WTC11 (cell line): Measurements from ENCODE around the gene PSMD14. TPM values are rescaled to one million over a fixed set of nuclear protein-coding genes. Genes with fewer than 3 reads are reported as not detected.

Experiments used
- ATAC-seq: fragments of 200-7000 bp; cut with Tn5 transposase; 2 replicates; pipeline ENCODE4 v1.10.0; 2021; ENCODE audit warnings: mild to moderate bottlenecking, moderate library complexity
- CTCF ChIA-PET: fragments of 300-600 bp; sonication (Branson Sonifier 250); formaldehyde crosslinking; loops from one replicate; lab custom pipeline; 2021; ENCODE audit warnings: antibody characterized with exemption; lab: Charles Lee
- POLR2A ChIA-PET: fragments of 350-600 bp; sonication (Branson Sonifier 250); formaldehyde crosslinking; loops from one replicate; lab custom pipeline; 2021; ENCODE audit warnings: antibody characterized with exemption; lab: Charles Lee
- DNase-seq: peaks from one replicate; pipeline ENCODE4 v3.0.0; 2021; ENCODE audit warnings: low spot score
- H3K27ac Mint-ChIP-seq: 2 replicates; pipeline ENCODE4 v1.8.0; 2021; ENCODE audit warnings: mixed read lengths
- H3K27me3 Mint-ChIP-seq: 2 replicates; pipeline ENCODE4 v1.8.0; 2021; ENCODE audit warnings: low read depth, mild to moderate bottlenecking, moderate library complexity, mixed read lengths
- H3K36me3 Mint-ChIP-seq: 2 replicates; pipeline ENCODE4 v1.8.0; 2021; ENCODE audit warnings: mixed read lengths
- H3K4me1 Mint-ChIP-seq: 2 replicates; pipeline ENCODE4 v1.8.0; 2022; ENCODE audit warnings: mixed read lengths
- H3K4me3 Mint-ChIP-seq: 2 replicates; pipeline ENCODE4 v1.8.0; 2021; ENCODE audit warnings: mild to moderate bottlenecking, moderate library complexity, mixed read lengths
- H3K9me3 Mint-ChIP-seq: 2 replicates; pipeline ENCODE4 v1.8.0; 2021; ENCODE audit warnings: mixed read lengths
- ATF1 ChIP-seq: sonication (generic); formaldehyde crosslinking; IDR thresholded peaks from 2 replicates; pipeline ENCODE4 v1.8.1; 2023; ENCODE audit warnings: mild to moderate bottlenecking, moderate library complexity, missing genetic modification reagents
- ATF6 ChIP-seq: sonication (generic); formaldehyde crosslinking; IDR thresholded peaks from 2 replicates; pipeline ENCODE4 v1.8.1; 2023; ENCODE audit warnings: mild to moderate bottlenecking, missing genetic modification reagents
- CREM ChIP-seq: sonication (generic); formaldehyde crosslinking; IDR thresholded peaks from 2 replicates; pipeline ENCODE4 v1.8.1; 2022; ENCODE audit warnings: mild to moderate bottlenecking, missing genetic modification reagents, moderate library complexity
- E2F1 ChIP-seq: sonication (generic); formaldehyde crosslinking; IDR thresholded peaks from 2 replicates; pipeline ENCODE4 v1.8.0; 2022; ENCODE audit warnings: mild to moderate bottlenecking, missing genetic modification reagents
- ELF4 ChIP-seq: sonication (generic); formaldehyde crosslinking; IDR thresholded peaks from 2 replicates; pipeline ENCODE4 v1.8.1; 2022; ENCODE audit warnings: low read depth, mild to moderate bottlenecking, moderate library complexity, missing genetic modification reagents
- GRHL2 ChIP-seq: fragments of 250-450 bp; sonication (Bioruptor Pico); IDR thresholded peaks from 2 replicates; pipeline ENCODE4 v1.8.0; 2022; ENCODE audit warnings: mild to moderate bottlenecking, moderate library complexity; ENCODE audit not compliant: insufficient replicate concordance, severe bottlenecking
- HMGXB4 ChIP-seq: sonication (generic); formaldehyde crosslinking; IDR thresholded peaks from 2 replicates; pipeline ENCODE4 v1.8.1; 2023; ENCODE audit warnings: mild to moderate bottlenecking, moderate library complexity, missing genetic modification reagents
- JAZF1 ChIP-seq: fragments of 250-450 bp; sonication (Bioruptor Pico); IDR thresholded peaks from 2 replicates; pipeline ENCODE4 v1.9.0; 2021; ENCODE audit warnings: moderate library complexity, mild to moderate bottlenecking, inconsistent platforms
- MLX ChIP-seq: sonication (generic); formaldehyde crosslinking; IDR thresholded peaks from 2 replicates; pipeline ENCODE4 v1.8.1; 2023; ENCODE audit warnings: mild to moderate bottlenecking, missing genetic modification reagents, moderate library complexity
- PRRX2 ChIP-seq: fragments of 250-450 bp; sonication (Bioruptor Pico); IDR thresholded peaks from 2 replicates; pipeline ENCODE4 v1.8.0; 2021; ENCODE audit warnings: mild to moderate bottlenecking
- SMAD4 ChIP-seq: sonication (generic); formaldehyde crosslinking; IDR thresholded peaks from 2 replicates; pipeline ENCODE4 v1.8.0; 2022; ENCODE audit warnings: mild to moderate bottlenecking, missing genetic modification reagents
- STAT6 ChIP-seq: sonication (generic); formaldehyde crosslinking; conservative IDR thresholded peaks from 2 replicates; pipeline ENCODE4 v1.8.1; 2023; ENCODE audit warnings: mild to moderate bottlenecking, low read depth, missing genetic modification reagents, moderate library complexity
- TCF7 ChIP-seq: sonication (generic); formaldehyde crosslinking; IDR thresholded peaks from 2 replicates; pipeline ENCODE4 v1.8.0; 2022; ENCODE audit warnings: mild to moderate bottlenecking, low read depth, missing genetic modification reagents, moderate library complexity
- ZBTB21 ChIP-seq: sonication (generic); formaldehyde crosslinking; IDR thresholded peaks from 2 replicates; pipeline ENCODE4 v1.8.1; 2023; ENCODE audit warnings: mild to moderate bottlenecking, missing genetic modification reagents, borderline replicate concordance
- ZNF396 ChIP-seq: fragments of 250-450 bp; sonication (Bioruptor Pico); IDR thresholded peaks from 2 replicates; pipeline ENCODE4 v1.8.0; 2021; ENCODE audit warnings: mild to moderate bottlenecking, moderate library complexity, borderline replicate concordance
- ZNF416 ChIP-seq: fragments of 250-450 bp; sonication (Bioruptor Pico); IDR thresholded peaks from 2 replicates; pipeline ENCODE4 v1.9.0; 2021; ENCODE audit warnings: mild to moderate bottlenecking, inconsistent platforms
- ZNF512 ChIP-seq: sonication (generic); formaldehyde crosslinking; IDR thresholded peaks from 2 replicates; pipeline ENCODE4 v1.8.1; 2022; ENCODE audit warnings: missing genetic modification reagents, borderline replicate concordance
- ZNF532 ChIP-seq: fragments of 250-450 bp; sonication (Bioruptor Pico); IDR thresholded peaks from 2 replicates; pipeline ENCODE4 v1.9.0; 2021; ENCODE audit warnings: mild to moderate bottlenecking, borderline replicate concordance
- total RNA-seq: library from RNA; stranded (reverse); gene quantifications from 3 replicates; pipeline ENCODE4 v1.2.3, GENCODE V29; 2021

The PSMD14 gene
- total RNA-seq, 1 experiment from 2014 or later = 80.5 TPM

GRCh38 chr2:161362568-161363166, 54.4 kb downstream of the PSMD14 start:
- H3K36me3 Mint-ChIP-seq = peaks cover 36% of the 10 kb centered on the region
- no peaks in the 10 kb centered on the region for H3K27me3 Mint-ChIP-seq
- H3K4me3 Mint-ChIP-seq = no peak overlapping the region
- peaks cover 35% of the 10 kb centered on the region for H3K9me3 Mint-ChIP-seq
- CTCF ChIA-PET = no interaction called here
- POLR2A ChIA-PET = no interaction called here
- H3K4me1 Mint-ChIP-seq = peaks cover 44% of the 10 kb centered on the region
- no peak for DNase-seq
- no peak overlapping the region for H3K27ac Mint-ChIP-seq
- no peak for ATAC-seq
- TF ChIP-seq PRRX2 (CRISPR knock-in tag) (no peak), ATF1 (CRISPR knock-in tag) (no peak), JAZF1 (CRISPR knock-in tag) (no peak), MLX (CRISPR knock-in tag) (no peak)
- TF ChIP-seq, all 79 proteins: peak for 0

- ATAC-seq = no peak
- H3K4me1 Mint-ChIP-seq = peaks cover 76% of the 10 kb centered on the region
- H3K4me3 Mint-ChIP-seq = no peak overlapping the region
- POLR2A ChIA-PET = no interaction called here
- CTCF ChIA-PET = no interaction called here
- H3K27me3 Mint-ChIP-seq = no peaks in the 10 kb centered on the region
- no peak for DNase-seq
- H3K9me3 Mint-ChIP-seq = peaks cover 8% of the 10 kb centered on the region
- peaks cover 15% of the 10 kb centered on the region for H3K36me3 Mint-ChIP-seq
- H3K27ac Mint-ChIP-seq = peak overlapping the region; percentile 64; the same call in 1 of the 2 replicates
- TF ChIP-seq TCF7 (CRISPR knock-in tag) (no peak), STAT6 (CRISPR knock-in tag) (no peak), CREM (CRISPR knock-in tag) (no peak), ZNF396 (CRISPR knock-in tag) (no peak), ATF6 (CRISPR knock-in tag) (no peak), ZNF416 (CRISPR knock-in tag) (no peak), HMGXB4 (CRISPR knock-in tag) (no peak), ZNF532 (CRISPR knock-in tag) (no peak), ELF4 (CRISPR knock-in tag) (no peak), ZBTB21 (no peak), GRHL2 (CRISPR knock-in tag) (no peak), ZNF512 (CRISPR knock-in tag) (no peak), SMAD4 (CRISPR knock-in tag) (no peak), E2F1 (CRISPR knock-in tag) (no peak)
These were observed 59.5 kb downstream of the PSMD14 start for GRCh38 chr2:161367675-161368074.
